NCI-H82 (cell line): ENCODE results near the gene NLRP6.
"Not testable (repeated sequence)": the region's sequence is repeated elsewhere in the genome, so short reads cannot be mapped to it uniquely, and the experiment has no call there.

Experiments used
- DNase-seq: peaks from one replicate; lab custom pipeline; 2025; lab: John Stamatoyannopoulos, UW

NLRP6 gene

GRCh38 chr11:308740-309665 is 30.8 kb downstream of the NLRP6 start:
- not testable (repeated sequence) for DNase-seq

DNA sequence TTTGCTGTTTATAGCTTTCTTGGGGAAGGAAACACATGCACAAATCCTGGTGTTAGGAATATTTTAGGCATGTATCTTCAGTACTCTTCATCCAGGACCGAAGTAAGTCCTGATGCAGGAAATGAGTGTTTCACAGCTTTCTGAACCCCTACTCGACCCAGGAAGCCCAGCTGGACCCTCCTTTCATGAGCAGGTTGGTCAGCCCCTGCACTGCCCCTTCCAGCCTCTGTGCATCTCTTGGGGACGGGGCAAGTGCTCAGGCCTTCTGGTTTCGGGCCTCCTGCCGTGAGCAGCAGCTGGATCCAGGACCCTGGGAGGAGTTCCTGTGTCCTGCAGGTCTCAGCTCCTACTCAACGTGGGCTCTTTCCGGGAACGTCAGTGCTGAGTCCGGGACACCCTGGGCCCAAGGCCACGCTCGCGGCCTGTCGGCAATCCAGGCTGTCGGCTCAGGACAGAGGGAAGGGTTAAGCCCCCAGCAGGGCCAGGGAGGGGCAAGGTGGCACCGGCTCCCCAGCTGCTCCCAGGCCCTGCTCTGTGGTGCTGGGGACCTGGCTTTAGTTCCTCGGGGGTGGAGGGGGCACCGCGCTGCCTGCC is 31.9 kb downstream of the NLRP6 start:
- DNase-seq, result not testable (repeated sequence)

DNA sequence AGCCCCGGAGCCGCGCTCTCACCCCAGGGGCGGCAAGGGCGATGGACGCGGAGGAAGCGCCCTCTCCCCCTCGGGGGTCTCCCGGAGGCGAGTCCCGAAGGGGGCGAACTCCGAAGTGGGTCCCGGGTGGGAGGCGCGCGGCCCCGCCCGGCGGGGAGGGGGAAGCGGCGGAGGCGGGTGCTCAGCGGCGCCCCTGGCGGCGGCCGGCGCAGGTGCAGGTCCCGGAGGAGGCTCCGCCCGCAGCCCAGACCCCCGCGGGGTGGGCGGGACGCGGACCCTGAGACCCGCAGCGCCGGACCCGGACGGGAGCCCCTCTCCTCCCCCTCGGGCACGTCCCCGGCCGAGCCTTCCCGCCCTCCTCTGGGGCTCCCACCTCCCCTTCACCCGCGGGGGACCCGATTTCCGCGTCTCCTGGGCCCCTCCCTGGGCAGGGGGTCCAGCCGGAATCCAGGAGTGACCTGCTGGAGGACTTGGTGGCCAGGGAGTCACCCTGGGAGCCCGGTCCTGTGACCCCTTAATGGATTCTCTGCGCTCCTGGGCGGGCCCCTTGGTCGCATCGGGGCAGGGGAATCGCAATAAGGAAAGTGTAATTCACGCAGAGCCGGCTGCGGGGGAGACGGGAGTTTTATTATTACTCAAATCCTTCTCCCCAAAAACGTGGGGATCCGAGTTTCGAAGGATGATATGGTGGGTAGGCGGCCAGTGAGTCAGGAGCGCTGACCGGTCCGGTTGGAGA is 33.0 kb downstream of the NLRP6 start:
- not testable (repeated sequence) for DNase-seq

GRCh38 chr11:312092-312816 is 34.0 kb downstream of the NLRP6 start:
- no peak for DNase-seq

DNA sequence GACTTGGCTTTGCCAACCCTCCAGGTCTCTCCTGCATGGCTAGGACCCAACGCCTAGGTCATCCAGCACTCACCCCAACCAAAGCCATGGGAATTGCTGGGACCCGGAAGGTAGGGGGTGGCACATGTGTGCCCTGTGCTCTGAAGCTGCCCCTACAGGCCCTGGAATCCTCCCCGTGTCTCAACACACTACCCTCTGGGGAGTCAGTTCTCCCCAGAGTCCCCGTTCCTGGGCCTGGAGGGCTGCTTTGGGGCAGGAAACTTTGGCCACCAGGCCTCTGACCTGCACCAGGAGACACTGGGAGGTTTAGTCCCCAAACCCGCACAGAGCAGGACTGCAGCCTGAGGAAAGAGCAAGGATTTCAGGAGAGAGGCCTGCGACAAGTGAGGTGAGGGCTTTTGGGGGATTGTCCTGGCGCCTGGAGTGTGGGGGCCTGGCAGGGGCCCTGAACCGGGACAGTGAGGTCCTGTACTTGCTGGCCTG is 35.1 kb downstream of the NLRP6 start:
- no peak for DNase-seq

GRCh38 chr11:313787-314553 is 35.8 kb downstream of the NLRP6 start, which contains the start of gene IFITM1:
IFITM1 (plus strand) TSS chr11:314040; CDS start chr11:314171, 131 bp downstream.
- DNase-seq, result no peak

- DNase-seq, result not testable (repeated sequence)
Measured at GRCh38 chr11:314554-314875, 36.3 kb downstream of the NLRP6 start.

- DNase-seq, result no peak
Measured at GRCh38 chr11:315051-315481, 36.9 kb downstream of the NLRP6 start.

DNA sequence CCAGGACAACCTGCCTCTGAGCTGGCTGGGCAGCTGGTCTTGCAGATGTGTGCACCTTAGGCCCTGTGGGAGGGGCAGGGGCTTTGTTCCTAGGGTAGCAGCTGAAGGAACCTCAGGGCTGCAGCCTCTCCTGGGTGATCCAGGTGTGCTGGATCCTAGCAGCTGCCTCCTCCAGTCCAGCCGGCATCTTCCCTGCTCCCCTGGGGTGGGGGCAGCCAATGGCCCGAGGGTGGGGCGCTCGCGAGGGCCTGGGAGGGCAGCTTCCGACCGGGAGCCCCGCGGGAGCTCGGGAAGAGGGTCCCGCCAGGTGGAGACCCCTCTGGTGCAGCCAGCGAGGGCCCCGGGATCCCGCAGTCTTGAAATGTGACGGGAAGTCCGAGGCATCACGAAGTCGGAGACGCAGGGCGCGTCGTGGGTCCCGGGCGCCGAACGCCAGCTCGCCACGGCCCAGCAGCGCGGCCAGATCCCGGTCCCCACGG is 37.3 kb downstream of the NLRP6 start:
- no peak for DNase-seq

- DNase-seq, result no peak
Measured at GRCh38 chr11:316031-316701, 38.0 kb downstream of the NLRP6 start.

DNA sequence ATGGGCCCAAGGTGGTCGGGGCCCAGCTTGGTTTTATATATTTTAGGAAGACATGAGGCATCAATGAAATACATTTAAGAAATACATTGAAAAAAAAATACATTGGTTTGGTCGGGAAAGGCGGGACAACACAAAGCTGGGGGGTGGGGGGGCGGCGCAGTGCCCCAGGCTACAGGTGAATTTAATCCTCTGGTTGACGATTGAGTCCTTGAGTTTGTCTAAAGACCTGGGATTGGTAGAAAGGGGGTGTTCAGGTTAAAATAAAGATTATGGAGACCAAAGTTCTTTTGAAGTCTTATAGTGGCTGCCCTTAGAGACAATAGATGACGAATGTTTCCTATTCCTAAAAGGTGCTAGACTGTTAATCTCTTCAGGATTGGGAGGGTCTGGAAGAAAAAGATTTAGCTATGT is 38.7 kb downstream of the NLRP6 start:
- no peak for DNase-seq

GRCh38 chr11:317668-318404 is 39.6 kb downstream of the NLRP6 start:
- not testable (repeated sequence) for DNase-seq

DNA sequence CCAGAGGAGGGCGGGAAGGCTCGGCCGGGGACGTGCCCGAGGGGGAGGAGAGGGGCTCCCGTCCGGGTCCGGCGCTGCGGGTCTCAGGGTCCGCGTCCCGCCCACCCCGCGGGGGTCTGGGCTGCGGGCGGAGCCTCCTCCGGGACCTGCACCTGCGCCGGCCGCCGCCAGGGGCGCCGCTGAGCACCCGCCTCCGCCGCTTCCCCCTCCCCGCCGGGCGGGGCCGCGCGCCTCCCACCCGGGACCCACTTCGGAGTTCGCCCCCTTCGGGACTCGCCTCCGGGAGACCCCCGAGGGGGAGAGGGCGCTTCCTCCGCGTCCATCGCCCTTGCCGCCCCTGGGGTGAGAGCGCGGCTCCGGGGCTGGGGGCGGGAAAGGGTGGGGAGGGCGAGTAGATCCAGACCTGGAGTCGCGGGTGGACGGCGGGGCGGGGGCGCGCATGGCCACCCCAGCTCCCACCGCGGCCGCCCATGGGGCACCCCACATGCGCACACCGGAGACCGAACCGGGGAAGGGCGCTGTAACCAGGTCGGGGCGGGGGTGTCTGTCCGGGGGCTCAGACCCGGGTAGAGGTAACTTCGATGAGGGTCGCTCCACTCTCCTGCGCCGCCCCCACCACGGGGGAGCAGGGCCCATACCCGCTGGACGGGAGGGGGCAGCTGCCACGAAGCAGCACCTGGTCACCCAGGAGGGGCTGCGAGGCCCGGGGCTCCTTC is 40.4 kb downstream of the NLRP6 start:
- not testable (repeated sequence) for DNase-seq

GRCh38 chr11:319121-319887 is 41.1 kb downstream of the NLRP6 start:
- DNase-seq, result not testable (repeated sequence)

DNA sequence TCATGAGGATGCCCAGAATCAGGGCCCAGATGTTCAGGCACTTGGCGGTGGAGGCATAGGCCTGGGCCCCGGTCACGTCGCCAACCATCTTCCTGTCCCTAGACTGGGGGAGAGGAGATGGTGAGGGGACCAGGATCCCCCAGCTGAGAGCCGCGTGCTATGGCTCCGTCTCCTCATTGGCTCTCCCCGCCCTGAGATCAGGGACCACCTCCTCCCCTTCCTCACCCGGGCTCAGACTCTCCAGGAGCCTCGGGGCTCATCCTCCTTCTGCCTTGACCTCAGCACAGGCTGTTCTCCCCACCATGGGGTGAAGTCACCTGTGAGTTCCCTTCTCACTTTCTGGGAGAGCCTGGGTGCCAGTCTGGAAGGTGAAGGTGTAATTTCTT is 41.7 kb downstream of the NLRP6 start:
- not testable (repeated sequence) for DNase-seq

- DNase-seq, result no peak
Measured at GRCh38 chr11:324156-324555, 45.9 kb downstream of the NLRP6 start.

DNA sequence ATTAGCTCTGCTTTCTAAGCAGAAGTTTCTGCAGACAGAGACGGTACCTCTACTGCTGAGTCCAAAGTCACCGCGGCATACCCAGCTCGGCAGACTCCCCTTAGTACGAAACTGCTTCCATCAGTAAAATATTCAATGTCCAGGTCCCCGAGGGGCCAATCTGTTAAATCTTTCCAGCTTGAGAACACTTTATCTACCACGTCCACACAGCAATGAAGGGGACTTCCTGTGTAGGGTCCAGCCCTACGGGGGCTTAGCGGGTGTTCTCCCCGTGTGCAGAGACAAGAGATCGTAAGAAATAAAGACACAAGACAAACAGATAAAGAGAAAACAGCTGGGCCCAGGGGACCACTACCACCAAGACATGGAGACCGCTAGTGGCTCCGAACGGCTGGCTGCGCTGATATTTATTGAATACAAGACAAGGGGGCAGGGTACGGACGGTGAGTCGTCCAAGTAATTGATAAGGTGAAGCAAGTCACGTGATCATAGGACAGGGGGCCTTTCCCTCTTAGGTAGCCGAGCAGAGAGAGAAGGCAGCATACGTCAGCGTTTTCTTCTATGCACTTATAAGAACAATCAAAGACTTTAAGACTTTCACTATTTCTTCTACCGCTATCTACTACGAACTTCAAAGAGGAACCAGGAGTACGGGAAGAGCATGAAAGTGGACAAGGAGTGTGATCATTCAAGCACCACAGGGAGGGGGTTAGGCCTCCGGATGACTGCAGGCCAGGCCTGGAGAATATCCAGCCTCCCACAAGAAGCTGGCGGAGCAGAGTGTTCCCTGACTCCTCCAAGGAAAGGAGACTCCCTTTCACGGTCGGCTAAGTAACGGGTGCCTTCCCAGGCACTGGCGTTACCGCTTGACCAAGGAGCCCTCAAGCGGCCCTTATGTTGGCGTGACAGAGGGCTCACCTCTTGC is 46.6 kb downstream of the NLRP6 start:
- DNase-seq, result not testable (repeated sequence)
